Ovary (tissue), 3 donors: ENCODE results near the gene SUGCT.

Experiments used
- CTCF ChIP-seq, 3 donors: fragments of 450-650 bp in 2 of 3; fragments of 200-600 bp in 1 of 3; IDR thresholded peaks; one replicate each; pipeline versions ENCODE4 v1.5.1 to v1.8.0; 2016 to 2022; ENCODE audit warnings: antibody characterized with exemption in 3 of 3, mild to moderate bottlenecking in 1 of 3
- EP300 ChIP-seq: sonication (generic); formaldehyde crosslinking; IDR thresholded peaks from one replicate; pipeline ENCODE4 v1.6.1; 2017; ENCODE audit warnings: antibody characterized with exemption
- POLR2A ChIP-seq: fragments of 450-650 bp; IDR thresholded peaks from one replicate; pipeline ENCODE4 v1.6.1; 2017; ENCODE audit warnings: antibody characterized with exemption, mild to moderate bottlenecking, moderate library complexity
- donor health status: DM: no; HTN: no; CAD: no.

DNA sequence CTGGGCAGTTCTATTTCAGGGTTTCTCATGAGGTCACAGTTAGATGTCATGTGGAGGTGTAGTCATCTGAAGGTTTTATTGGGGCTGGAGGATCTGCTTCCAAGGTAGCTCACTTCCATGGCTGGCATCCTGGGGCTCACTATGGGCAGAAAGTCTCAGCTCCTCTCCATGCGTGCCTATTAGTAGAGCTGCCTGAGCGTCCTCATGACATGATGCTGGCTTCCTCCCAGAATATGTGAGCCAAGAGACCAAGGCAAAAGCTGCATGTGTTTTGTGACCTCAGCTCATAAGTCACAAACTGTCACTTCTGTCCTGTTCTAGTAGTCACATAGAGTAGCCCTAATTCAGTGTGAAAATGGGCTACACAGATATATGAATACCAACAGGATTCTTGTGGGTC is 524.4 kb downstream of the SUGCT start:
- no peak for TF ChIP-seq CTCF (IDR thresholded peaks at IDR 0.05)
- no peak for TF ChIP-seq POLR2A
- no peak for TF ChIP-seq EP300
